ENCODE measurements around the gene RNF115.
"Not testable (repeated sequence)": the region's sequence is repeated elsewhere in the genome, so short reads cannot be mapped to it uniquely, and the experiment has no call there.

The RNF115 gene

DNA sequence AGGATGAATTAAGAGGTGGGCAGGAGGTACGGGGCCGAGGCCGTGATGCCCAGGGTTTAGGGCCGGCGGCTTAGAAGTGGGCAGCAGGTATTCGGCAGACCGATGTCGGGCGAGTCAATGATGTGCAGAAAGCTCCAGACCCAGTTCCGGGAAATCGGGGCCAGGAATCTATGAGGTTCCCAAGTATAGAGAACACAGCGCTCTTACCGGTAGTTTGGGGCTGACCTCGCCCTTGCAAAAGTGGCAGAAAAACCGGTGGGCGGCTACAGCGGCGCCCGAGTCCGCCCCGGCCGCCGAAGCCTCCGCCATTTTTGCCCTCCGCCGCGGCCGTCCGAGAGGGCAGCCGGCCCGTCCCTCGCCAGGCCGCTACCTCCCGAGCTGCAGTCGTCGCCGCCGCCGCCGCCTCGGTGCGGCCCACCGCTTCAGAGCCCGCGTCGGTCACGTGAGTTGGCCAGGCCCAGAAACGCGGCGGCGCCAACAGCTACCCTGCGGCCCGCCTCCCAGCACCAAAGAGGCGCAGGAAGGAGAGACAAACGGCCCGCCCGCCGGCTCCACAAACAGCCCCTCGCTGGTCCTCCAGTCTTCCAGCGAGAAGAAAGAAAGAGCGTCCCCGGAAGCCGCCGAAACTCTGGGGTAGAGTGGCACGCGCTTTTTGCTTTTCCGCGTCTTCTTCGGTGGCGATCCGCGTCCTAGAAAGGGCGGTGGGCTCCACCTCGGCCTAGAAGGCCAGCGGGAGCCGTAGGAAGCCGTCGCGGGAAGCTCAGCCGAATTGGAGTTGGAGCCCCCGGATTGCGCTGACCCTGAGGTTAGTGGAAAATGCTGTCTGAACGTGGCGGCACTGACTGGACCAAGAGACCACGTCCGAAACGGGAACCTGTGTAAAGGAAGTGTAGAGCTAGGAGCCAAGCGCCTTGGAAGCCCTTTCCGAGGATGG lies at the start of gene RNF115, which contains the start of gene POLR3C:
Gene RNF115, minus strand, starts transcription at position 531 of the 934 bp plus-strand sequence. Its CDS starts 222 bp downstream, at position 309.
Gene POLR3C, plus strand, starts transcription at position 636 of the 934 bp plus-strand sequence. CDS start 1,577 bp downstream, outside the sequence.
- peak; percentile 77 for DNase-seq

DNA sequence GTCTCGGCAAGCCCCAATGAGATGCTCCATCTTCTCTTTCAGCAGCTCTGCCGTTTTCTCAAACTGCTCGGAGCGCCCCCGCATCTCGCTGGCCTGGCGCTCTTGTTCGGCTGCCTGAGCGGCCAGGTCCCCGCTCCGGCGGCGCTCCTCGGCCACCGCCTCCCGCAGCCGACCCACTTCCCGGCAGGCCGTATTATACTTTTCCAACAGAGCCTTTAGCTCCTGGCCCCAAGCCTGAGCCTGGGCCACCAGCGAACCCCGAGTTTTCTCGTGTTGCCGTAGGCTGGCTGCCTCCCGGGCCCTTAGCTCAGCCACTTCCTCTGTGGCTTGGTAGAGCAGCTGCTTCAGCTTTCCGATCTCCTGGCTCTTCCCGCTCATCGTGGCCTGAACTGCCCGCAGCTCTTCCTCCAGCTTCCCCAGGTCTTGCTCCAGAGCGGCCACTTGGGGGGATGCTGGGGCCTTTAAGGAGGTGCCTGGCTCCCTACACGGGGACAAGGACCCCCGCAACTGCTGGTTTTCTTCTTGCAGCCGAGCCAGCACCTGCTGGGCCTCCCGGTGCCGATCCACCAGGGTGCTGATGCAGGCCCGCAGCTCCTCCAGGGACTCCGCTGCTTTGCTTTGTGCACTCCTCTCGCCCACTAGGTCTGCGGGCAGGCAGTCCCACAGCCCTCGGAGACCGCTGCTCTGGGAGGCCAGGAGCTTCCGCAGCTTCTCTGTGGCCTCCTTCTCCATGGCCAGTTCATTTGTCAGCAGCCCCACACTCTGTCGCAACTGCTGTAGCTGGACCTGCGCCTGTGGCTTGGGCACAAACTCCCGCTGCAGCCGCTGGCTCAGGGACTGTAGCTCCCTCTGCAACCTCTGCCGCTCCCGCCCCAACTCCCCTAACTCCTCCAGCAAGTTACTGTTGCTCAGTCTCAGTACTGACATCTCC lies 48.4 kb upstream of the RNF115 start:
- peak; percentile 32 for DNase-seq

DNA sequence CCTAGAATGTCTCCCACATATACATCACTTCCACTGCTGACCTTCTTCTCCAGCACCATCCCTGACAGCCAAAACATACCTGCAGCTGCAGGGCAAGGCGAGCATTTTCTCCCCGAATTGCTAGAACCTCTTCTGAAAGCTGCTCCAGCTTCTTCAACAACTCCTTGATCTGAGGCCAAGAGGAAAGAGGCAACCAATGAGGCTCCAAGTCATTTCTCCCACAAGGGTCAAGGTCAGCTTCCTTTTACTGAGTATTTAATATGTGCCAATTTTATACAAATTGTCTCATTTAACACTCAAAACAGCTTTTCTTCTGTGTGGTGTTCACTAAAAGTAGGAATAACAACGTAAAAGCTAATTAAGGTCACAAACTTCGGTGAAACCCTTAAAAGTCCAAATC lies 44.3 kb upstream of the RNF115 start:
- DNase-seq: no peak

GRCh38 chr1:145863282-145864018 lies 39.6 kb upstream of the RNF115 start:
- no peak for DNase-seq

DNA sequence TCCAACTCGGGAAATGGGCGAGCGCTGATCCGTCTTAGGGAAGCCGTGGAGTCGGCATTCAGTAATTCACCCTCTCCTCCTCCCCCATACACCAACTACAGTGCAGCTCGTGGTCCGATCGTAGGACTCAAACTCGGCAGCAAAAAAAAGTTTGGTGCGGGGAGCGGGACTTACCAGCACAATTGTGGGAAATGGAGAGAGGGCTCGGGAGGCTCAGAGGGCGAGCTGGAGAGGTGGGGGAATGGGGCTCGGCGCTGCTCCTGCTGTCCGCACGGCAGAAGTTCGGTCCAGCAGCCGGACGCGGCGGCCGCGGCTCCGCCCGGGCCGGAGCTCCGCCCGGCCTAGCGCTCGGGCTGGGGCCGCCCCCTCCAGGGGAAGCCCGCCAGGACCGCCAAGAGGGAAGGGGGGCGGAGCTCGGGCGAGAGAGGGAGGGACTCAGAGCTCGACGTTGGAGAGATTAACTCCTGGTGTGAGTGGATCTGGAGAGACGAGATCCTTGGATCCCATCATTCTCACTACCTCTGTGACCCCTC lies 35.7 kb upstream of the RNF115 start:
- DNase-seq: peak; percentile 73

GRCh38 chr1:145858901-145859490 lies 35.1 kb upstream of the RNF115 start, which contains the start of gene PIAS3:
Gene PIAS3, minus strand, starts transcription at chr1:145859081. Its CDS starts 91 bp downstream, at chr1:145858990.
- peak; percentile 81 for DNase-seq

DNA sequence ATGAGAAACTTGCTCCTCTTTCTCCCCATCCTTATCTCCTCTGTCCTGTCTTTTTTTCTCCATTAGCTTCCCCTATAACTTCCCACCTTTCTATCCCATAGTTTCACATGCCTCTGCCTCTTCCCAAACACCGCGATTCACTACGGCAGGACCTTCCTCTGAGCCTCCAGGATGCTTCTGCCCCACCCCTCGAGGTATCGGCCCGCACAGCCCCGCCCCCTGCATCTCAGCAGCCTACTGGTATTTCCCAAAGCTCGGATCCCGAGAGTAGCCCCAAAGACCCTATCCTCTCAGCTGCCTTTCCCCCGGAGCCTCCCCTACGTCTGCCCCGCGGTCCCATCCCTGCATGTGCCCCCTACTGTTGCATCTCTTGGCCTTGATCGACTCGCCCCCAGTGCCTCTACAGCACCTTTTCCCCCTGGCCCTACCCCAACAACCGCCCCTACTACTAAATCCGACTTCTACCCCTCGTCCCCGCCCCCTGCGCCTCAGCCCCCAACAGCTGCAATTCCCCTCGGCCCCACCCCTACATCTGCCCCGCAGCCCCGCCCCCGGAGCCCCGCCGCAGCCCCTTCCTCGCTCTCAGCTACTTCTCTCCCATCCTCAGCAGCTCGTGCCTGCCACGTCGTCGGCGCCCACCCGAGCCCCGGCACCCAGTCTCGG lies 34.5 kb upstream of the RNF115 start:
- DNase-seq: peak; percentile 68

GRCh38 chr1:145857170-145857569 lies 33.3 kb upstream of the RNF115 start:
- no peak for DNase-seq

DNA sequence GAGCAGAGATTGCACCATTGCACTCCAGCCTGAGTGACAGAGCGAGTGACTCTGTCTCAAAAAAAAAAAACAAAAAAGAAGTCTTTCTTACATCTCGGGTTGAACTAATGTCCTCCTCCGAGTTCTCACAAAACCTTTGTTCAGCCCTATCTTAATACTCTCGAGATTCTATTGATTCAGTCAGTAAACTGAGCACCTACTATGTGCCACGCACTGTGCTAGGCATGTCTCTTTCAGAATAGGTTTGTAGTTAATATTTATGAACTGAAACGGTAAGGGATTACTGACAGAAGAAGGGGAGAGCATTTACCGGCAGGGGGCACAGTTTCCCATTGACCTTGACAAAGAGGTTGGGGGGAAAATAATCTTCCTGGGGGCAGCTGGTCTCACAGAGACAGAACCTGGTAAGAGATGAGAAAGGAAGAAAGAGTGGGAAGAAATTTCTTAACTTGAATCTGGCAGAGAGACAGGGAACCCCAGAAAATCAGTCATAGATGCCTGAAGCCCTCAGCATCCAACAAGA lies 31.6 kb upstream of the RNF115 start:
- DNase-seq: no peak

DNA sequence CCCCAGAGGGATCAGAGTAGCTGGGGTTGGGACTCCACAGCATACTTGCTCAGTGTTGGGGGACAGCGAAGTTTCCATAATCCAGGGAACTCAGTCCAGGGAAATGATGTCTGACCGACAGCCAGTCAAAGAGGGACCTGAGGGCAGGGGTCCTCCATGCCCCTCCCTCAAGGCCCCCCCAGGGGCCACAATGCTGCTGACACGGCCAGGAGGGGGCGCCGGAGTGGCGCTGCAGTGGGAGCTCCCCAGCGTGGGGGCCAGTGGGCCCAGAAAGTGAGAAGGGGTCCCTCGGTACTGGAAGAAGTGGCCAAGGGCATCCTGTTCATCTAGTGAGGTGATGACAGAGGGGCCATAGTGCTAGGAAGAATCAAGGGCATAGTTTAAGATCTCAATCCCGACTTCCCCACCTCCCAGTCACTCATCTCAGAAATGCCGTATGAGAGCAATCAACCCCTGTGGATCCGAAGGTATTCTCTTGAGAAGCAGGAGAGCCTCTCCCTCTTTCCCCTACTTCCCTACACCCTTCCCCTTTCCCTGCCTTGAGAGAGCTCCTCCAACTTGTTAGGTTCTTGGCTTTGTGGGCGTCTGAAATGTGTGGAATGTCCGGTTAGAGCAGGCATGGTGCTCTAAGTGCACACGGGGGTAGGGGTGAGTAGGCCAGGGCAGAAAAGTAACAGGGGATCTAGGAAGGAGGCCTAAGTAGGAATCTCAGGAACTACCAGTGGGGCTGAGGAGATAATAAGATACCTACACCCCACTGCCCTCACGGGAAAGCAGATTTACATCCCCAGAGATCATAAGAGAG lies 25.7 kb upstream of the RNF115 start:
- DNase-seq: no peak

DNA sequence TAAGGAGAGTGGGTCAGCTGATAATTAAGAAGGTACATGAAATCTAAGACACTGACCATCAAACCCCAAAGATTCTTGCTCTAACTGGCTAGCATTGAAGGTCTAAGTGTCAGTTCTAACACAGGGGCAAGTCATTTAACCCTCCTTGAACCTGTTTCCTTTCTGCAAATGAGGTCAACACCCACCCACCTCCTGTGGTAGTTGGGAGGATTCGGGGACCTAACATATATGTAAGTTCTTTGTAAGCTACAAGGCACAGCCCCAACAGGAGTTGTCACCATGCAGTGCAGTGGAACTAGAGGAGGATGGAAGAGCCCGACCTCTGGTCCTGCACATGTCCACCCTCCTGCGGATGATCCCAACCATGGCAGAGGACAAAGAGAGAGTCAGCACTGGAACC lies 23.9 kb upstream of the RNF115 start:
- DNase-seq: no peak

DNA sequence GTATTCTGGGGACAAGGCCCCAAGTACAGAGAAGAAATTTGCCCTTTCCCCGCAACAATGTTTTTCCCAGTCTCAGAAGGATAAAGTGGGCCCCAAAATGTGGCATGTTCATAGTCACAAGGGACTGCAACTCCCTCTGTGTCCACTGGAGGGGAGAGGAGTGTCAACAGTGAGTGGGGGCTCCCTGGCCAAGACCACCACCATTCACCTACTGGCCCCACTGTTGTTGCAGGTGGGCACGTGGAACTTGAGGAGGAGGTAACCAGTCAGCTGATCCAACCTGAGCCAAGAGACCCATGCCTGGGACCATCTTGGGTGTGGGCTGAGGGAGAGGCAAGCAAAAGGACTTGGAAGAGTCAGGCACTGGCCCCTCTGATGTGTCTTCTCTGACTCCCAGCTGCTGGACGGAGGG lies 22.3 kb upstream of the RNF115 start:
- DNase-seq: no peak

DNA sequence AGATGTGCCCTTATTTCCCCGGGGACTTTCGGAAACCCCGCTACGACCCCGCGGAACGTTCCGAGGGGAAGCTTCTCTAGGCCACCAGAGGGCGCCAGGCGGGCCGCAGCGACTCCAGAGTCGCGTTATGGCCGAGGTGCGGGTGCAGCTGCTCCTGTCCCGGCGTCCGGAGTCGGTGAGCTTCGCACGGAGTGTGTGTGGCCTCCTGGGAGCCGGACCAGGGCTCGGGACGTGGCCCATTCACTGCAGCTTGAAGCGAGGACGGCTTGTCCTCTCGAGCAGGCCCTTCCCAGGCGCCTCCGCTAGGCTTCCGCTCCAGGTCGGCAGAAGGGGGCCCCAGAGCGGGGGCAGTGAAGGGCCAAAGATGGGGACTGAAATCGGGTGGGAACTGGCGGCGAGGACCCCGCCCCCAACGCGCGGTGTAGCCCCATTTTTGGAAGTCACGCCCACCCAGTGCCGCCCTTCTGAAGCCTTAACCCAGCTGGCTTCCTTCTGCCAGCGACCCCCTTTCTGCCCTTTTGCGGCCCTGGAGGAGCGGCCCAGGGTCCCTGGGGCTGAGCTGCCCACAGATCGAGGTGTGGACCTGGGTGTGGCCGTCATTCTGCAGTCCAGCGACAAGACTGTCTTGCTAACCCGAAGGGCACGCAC lies 21.7 kb upstream of the RNF115 start, which contains the start of gene NUDT17:
Gene NUDT17, plus strand, starts transcription at position 117 of the 648 bp plus-strand sequence. Its CDS starts 11 bp downstream, at position 128.
- DNase-seq: peak; percentile 75

- no peak for DNase-seq
Observed at GRCh38 chr1:145845144-145845513, 21.2 kb upstream of the RNF115 start.

DNA sequence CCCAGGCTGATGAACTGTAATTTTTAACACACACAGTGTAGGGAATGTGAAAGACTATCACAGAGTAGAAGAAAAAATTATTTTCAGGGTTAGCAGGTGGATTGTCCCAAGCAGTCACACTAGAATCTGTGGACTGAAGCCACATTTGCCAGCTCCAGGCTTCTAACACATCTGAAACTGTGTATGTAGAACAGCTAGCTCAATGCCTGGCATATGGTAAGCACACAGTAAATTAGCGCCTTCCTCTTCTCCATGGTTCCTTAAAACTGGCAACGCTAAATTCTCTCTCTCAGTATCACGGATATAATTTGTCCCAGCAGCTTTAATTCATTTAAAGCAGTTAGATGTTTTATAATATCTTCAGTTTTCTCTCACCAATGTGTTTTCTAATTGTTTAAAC lies 19.1 kb upstream of the RNF115 start:
- DNase-seq: no peak

DNA sequence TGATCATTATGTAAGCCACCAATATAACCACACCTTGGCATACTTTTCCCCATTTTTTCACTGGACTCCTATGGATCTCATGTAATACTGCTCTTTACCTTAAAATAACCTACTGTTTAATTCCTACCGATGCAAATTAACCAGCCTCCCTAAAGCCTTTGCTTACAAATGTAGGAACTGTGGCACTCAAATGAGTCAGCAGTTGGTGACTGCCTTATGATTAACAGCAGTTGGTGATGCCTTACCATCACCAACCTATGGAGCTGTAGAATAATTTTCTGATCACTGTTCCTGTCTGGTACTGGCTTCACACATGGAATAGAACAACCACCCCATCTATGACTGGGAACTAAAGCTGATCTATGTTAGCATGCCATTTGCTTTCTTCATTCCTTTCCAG lies 13.8 kb upstream of the RNF115 start:
- no peak for DNase-seq

DNA sequence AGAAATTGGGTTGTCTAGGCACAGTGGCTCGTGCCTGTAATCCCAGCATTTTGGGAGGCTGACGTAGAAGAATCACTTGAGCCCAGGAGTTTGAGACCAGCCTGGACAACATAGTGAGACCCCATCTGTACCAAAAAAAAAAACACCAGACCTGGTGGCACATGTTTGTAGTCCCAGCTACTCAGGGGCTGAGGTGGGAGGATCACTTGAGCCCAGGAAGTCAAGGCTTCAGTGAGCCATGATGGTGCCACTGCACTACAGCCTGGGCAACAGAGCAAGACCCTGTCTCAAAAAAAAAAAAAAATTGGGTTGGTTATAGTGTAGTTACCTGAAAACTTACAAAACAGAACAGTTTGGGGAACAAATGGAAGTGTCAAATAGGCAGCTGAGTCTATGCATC lies 6.9 kb upstream of the RNF115 start:
- not testable (repeated sequence) for DNase-seq

- DNase-seq: no peak
Observed at GRCh38 chr1:145828367-145829026, 4.6 kb upstream of the RNF115 start.

DNA sequence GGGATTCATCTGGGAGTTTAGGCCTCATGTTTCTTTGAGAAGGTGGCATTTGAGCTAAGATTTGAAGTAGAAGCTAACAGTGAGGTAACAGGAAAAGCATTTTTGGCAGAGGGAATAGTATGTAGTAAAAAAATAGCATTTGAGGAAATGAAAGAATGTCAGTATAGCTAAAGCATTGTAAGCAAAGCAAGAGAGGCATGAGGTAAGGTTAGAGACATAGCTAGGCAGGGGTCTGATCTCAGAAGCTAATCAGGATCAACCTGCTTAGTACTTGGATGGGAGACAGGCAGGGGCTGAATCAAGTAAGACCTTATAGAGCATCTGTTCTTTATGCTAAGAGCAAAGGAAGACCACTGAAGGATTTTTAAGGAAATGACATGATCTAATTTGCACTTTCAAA lies 4.1 kb upstream of the RNF115 start:
- DNase-seq: no peak
